Kidney (tissue), 14 donors: ENCODE data around the gene CLMN. TPM values are rescaled to one million over a fixed set of nuclear protein-coding genes. Genes with fewer than 3 reads are reported as not detected.

Experiments used
- DNase-seq, 5 donors: peaks; one replicate each; pipeline ENCODE4 v3.0.0-alpha.2; 2013 to 2020
- FAIRE-seq: peaks from 2 replicates; lab custom pipeline; 2012; peaks lifted over from hg19 to GRCh38; lab: Jason Lieb, UNC
- H3K27ac ChIP-seq, 2 donors: one replicate each; pipeline ENCODE4 v1.7.0; 2013; ENCODE audit warnings: low read depth in 2 of 2, low read length in 2 of 2, inconsistent platforms in 1 of 2
- H3K27me3 ChIP-seq: one replicate; pipeline ENCODE4 v1.7.1; 2013; ENCODE audit warnings: low read length, inconsistent platforms; ENCODE audit not compliant: control insufficient read depth, insufficient read depth
- H3K36me3 ChIP-seq, 3 donors: one replicate each; pipeline versions ENCODE4 v1.7.0 to v1.7.1; 2013; ENCODE audit warnings: low read length in 3 of 3, control low read depth in 1 of 3, inconsistent platforms in 1 of 3; ENCODE audit not compliant: insufficient read depth in 3 of 3, control insufficient read depth in 2 of 3
- H3K4me1 ChIP-seq, 3 donors: one replicate each; pipeline versions ENCODE4 v1.7.0 to v1.7.1; 2013; ENCODE audit warnings: low read length in 3 of 3, inconsistent platforms in 1 of 3, low read depth in 1 of 3; ENCODE audit not compliant: control insufficient read depth in 2 of 3, insufficient read depth in 2 of 3
- H3K4me3 ChIP-seq, 3 donors: one replicate each; pipeline versions ENCODE4 v1.7.0 to v1.8.1; 2013; ENCODE audit warnings: low read length in 3 of 3, control low read depth in 1 of 3, inconsistent platforms in 1 of 3
- H3K9ac ChIP-seq, 3 donors: one replicate each; pipeline versions ENCODE4 v1.7.0 to v1.7.1; 2013; ENCODE audit warnings: low read length in 3 of 3, control low read depth in 1 of 3, inconsistent platforms in 1 of 3
- H3K9me3 ChIP-seq, 3 donors: one replicate each; pipeline versions ENCODE4 v1.7.0 to v1.7.1; 2013; ENCODE audit warnings: low read length in 3 of 3, control low read depth in 1 of 3, inconsistent platforms in 1 of 3; ENCODE audit not compliant: control insufficient read depth in 2 of 3, insufficient read depth in 1 of 3
- intact Hi-C: fragments of 100-400 bp; cut with DNase I; formaldehyde crosslinking; loops from one replicate; pipeline ENCODE4 v1.11.1; 2022
- polyA plus RNA-seq: library from polyadenylated mRNA; stranded (reverse); fragments of 350-450 nt; fragmentation: Illumina TruSeq; extraction: RNeasy Lipid Tissue Mini Kit (QIAGEN cat#74804); gene quantifications from one replicate; pipeline ENCODE4 v1.2.3, GENCODE V29; 2014; ENCODE audit warnings: low read depth, low replicate concordance; ENCODE audit not compliant: insufficient read depth
- total RNA-seq: library from RNA; stranded (reverse); fragmentation: NEBNext Ultra II Directional; extraction: Animal tissue kit (Norgen Biotek cat#: 25700); gene quantifications from one replicate; pipeline ENCODE4 v1.2.1, GENCODE V29; 2021
- TF ChIP-seq, protein P1 (sequence below): IDR thresholded peaks from 3 replicates; pipeline ENCODE4 v1.5.1; 2012; ENCODE audit warnings: mild to moderate bottlenecking, moderate library complexity, borderline replicate concordance; ENCODE audit not compliant: insufficient read depth; ENCODE audit errors: extremely low read depth
- donor health status: control.
- donor health status: control.
- donor health status: control.
- donor health status: control.
- donor health status: control.
- donor health status: DM: yes; HTN: yes; CAD: no.
- donor health status: Normal renal cell carcinoma (clear cell type).

Gene CLMN
- total and polyA plus RNA-seq, 2 donors from 2014 or later = 33.1 to 151 TPM

DNA sequence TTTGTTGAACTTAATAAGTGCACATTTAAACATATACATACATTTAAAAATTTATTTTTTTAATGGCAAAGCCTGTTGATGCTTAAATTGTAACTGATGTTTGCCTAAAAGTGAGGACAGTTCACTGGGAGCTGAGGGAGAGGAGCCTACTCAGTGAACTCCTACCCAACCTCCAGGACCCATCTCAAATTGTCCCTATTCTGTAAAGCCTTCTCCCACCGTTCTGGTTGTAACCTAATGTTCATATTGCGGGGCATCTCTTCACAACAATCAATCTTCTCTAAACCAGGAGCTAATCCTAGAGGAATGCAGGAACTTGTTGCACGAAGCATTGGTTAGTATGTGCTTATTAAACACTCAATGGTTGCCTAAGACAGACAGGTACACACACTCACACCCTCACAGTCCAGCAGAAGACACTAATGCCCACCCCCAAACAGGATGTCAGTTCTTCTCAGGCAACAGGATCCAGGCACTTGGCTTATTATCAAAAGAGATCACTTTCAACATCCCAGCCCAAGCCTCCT lies 1.8 kb downstream of the CLMN start:
- FAIRE-seq = no peak

DNA sequence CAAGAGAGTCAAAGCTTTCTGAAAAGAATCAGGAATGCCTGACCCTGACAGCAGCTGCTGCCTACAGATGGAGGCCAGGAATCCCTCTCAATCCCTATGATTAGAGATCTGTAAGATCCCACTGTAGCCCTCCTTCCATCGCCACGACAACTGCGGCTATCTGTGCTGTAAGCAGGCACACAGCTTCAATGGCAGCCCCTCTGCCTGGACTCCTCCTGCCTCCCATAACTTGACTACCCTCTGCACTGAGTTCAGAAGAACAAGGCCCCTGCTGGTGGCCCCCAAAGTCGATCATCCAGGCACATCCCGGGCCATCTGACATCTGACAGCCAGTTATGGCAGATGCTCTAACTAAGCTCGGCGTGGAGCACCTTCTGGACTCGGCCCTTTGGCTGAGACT lies 2.9 kb downstream of the CLMN start:
- H3K4me1 ChIP-seq = peaks cover 0 to 46% (median 43%) of the 10 kb centered on the region in 3 donors
- no peak for DNase-seq
- no peaks in the 10 kb centered on the region for H3K36me3 ChIP-seq
- no peaks in the 10 kb centered on the region for H3K27me3 ChIP-seq
- TF ChIP-seq, protein P1, sequence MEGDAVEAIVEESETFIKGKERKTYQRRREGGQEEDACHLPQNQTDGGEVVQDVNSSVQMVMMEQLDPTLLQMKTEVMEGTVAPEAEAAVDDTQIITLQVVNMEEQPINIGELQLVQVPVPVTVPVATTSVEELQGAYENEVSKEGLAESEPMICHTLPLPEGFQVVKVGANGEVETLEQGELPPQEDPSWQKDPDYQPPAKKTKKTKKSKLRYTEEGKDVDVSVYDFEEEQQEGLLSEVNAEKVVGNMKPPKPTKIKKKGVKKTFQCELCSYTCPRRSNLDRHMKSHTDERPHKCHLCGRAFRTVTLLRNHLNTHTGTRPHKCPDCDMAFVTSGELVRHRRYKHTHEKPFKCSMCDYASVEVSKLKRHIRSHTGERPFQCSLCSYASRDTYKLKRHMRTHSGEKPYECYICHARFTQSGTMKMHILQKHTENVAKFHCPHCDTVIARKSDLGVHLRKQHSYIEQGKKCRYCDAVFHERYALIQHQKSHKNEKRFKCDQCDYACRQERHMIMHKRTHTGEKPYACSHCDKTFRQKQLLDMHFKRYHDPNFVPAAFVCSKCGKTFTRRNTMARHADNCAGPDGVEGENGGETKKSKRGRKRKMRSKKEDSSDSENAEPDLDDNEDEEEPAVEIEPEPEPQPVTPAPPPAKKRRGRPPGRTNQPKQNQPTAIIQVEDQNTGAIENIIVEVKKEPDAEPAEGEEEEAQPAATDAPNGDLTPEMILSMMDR = no peak
- peak overlapping the region; percentile 18 to 59 for H3K27ac ChIP-seq
- peak overlapping the region in 1 of 3 donors; percentile 14 for H3K4me3 ChIP-seq
- no peak overlapping the region for H3K9ac ChIP-seq
- H3K9me3 ChIP-seq = no peaks in the 10 kb centered on the region
- intact Hi-C loops = no loop called here
- FAIRE-seq = no peak

More for the DNA sequence above, 1.8 kb downstream of the CLMN start:
- Histone ChIP-seq H3K9ac (peak overlapping the region in 1 of 3 donors; percentile 77), H3K27me3 (no peaks in the 10 kb centered on the region), H3K9me3 (no peaks in the 10 kb centered on the region), H3K36me3 (no peaks in the 10 kb centered on the region), H3K27ac (peak overlapping the region; percentile 83 to 90), H3K4me1 (peaks cover 0 to 45% (median 36%) of the 10 kb centered on the region in 3 donors), H3K4me3 (peak overlapping the region in 2 of 3 donors; percentile 65 to 71)
- intact Hi-C loops = no loop called here
- DNase-seq = no peak
- TF ChIP-seq, protein P1 = no peak

DNA sequence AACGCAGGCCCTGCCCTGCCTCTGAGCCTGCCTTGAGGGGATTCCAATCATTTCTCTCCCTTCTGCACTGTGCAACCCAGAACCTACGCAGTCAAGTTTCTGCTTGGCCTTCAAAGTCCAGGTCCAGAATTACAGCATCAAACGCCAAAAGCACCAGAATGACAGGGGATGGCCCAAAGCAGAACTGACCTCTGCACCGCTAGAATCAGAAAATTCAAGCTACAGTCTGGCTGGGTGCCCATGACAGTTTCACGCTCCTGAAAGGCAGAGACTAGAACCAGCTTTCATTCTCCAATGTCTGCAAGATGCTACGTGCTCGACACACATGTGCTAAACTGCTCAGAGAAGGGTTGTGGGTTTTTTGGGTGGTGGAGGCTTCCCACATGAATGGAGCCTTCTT lies 4.1 kb downstream of the CLMN start:
- H3K9me3 ChIP-seq = no peaks in the 10 kb centered on the region
- H3K27ac ChIP-seq = peak overlapping the region; percentile 63 to 79
- H3K4me3 ChIP-seq = peak overlapping the region in 1 of 3 donors; percentile 25
- H3K4me1 ChIP-seq = peaks cover 0 to 48% (median 40%) of the 10 kb centered on the region in 3 donors
- no peaks in the 10 kb centered on the region for H3K36me3 ChIP-seq
- DNase-seq (no peak), FAIRE-seq (no peak)
- intact Hi-C loops = no loop called here
- TF ChIP-seq, protein P1 = no peak
- peak overlapping the region in 1 of 3 donors; percentile 47 for H3K9ac ChIP-seq
- no peaks in the 10 kb centered on the region for H3K27me3 ChIP-seq
